ENCODE data around the gene CAPN6. TPM values are rescaled to one million over a fixed set of nuclear protein-coding genes. Genes with fewer than 3 reads are reported as not detected.

Gene CAPN6, protein sequence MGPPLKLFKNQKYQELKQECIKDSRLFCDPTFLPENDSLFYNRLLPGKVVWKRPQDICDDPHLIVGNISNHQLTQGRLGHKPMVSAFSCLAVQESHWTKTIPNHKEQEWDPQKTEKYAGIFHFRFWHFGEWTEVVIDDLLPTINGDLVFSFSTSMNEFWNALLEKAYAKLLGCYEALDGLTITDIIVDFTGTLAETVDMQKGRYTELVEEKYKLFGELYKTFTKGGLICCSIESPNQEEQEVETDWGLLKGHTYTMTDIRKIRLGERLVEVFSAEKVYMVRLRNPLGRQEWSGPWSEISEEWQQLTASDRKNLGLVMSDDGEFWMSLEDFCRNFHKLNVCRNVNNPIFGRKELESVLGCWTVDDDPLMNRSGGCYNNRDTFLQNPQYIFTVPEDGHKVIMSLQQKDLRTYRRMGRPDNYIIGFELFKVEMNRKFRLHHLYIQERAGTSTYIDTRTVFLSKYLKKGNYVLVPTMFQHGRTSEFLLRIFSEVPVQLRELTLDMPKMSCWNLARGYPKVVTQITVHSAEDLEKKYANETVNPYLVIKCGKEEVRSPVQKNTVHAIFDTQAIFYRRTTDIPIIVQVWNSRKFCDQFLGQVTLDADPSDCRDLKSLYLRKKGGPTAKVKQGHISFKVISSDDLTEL
- 0.24 TPM in 1 of 2 replicates, not detected in the other for total RNA-seq

DNA sequence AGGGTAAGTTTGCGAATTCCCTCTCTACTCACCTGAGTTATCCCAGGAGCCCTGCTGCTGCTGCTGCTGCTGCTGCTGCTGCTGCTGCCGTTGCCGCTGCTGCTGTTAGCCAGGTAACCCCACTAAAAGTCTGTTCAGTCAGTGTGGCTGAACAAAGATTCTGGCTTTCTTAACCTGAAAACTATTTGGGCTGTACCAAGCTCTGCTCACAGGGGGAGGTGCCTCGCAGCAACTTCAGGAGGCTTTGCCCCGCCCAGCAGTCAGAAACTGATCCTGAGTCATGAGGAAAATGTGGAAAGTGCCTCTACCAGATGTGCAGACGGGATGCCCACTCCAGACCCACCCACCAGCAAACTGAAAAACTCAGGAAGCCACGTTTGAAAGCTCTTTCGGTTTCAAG, at the start of gene CAPN6:
TSS of gene CAPN6 (minus strand) at position 145 of the 400 bp plus-strand sequence. CDS start 6,547 bp downstream, outside the sequence.

Other genes starting within 250 kb of the CAPN6 start
- gene PAK3, start 174.3 kb downstream of the CAPN6 start, total RNA-seq, result 0.21 and 2.4 TPM in 2 replicates
- gene DCX, start 141.7 kb upstream of the CAPN6 start, total RNA-seq, result not detected in 2 replicates
- not detected in 2 replicates for gene SERTM2, start 241.2 kb upstream of the CAPN6 start, total RNA-seq